ENCODE data around the gene DPY19L1.

DNA sequence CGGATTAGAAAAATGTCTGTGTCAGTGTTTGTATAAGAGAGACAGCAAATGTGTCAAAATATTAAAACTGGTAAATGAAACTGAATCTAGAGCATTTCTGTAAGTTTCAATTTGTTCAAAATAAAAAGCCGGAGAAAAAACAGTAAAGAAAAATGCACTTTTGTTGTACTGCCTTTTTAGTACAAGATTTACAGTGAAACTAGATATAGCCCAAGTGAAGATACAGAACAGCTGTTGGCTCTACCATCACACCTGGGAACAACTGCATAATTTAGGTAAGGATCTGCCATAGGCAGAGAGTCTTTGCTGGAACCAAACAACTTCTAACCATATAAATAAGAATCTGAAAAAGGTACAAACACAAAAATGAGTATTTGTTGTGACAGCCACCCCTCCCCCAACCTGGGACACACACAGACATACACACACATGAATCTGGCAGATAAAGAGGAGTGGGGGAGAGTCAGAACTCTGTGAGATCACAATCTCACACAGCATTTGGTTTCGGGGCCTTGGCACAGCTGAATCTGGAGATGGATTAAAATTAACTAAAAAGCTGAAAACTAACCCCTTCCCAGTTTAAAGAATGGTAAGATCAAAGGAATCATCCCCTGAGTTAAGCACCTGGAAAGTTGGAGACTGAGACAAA is 54.8 kb downstream of the DPY19L1 start:
- TF ChIP-seq, protein P1, sequence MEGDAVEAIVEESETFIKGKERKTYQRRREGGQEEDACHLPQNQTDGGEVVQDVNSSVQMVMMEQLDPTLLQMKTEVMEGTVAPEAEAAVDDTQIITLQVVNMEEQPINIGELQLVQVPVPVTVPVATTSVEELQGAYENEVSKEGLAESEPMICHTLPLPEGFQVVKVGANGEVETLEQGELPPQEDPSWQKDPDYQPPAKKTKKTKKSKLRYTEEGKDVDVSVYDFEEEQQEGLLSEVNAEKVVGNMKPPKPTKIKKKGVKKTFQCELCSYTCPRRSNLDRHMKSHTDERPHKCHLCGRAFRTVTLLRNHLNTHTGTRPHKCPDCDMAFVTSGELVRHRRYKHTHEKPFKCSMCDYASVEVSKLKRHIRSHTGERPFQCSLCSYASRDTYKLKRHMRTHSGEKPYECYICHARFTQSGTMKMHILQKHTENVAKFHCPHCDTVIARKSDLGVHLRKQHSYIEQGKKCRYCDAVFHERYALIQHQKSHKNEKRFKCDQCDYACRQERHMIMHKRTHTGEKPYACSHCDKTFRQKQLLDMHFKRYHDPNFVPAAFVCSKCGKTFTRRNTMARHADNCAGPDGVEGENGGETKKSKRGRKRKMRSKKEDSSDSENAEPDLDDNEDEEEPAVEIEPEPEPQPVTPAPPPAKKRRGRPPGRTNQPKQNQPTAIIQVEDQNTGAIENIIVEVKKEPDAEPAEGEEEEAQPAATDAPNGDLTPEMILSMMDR (conservative IDR thresholded peaks at IDR 0.05 in 1 of 2, IDR thresholded peaks at IDR 0.05 in 1 of 2; ENCODE audit: extremely low read depth in 1 of 2, insufficient read depth in 1 of 2, low read depth in 1 of 2, low read length in 2 of 2): no peak
- no peak for TF ChIP-seq EZH2 (IDR thresholded peaks at IDR 0.05; ENCODE audit: borderline replicate concordance, low read length)
